AG04450 (cell line): ENCODE measurements around the gene SYT3. TPM values are rescaled to one million over a fixed set of nuclear protein-coding genes. Genes with fewer than 3 reads are reported as not detected.

ENCODE experiments used
- CTCF ChIA-PET: fragments of 300-600, 350-600 bp; formaldehyde crosslinking; extraction: SDS; loops from one replicate; lab custom pipeline; 2022; ENCODE audit warnings: antibody characterized with exemption, inconsistent platforms; lab: Charles Lee
- POLR2A ChIA-PET: fragments of 350-600 bp; formaldehyde crosslinking; extraction: SDS; loops from one replicate; lab custom pipeline; 2021; ENCODE audit warnings: antibody characterized with exemption, inconsistent platforms; lab: Yijun Ruan, JAX
- DNase-seq: peaks from one replicate; pipeline ENCODE4 v3.0.0-alpha.2; 2011; ENCODE audit warnings: low read depth, low spot score
- H3K27ac ChIP-seq: one replicate; pipeline ENCODE4 v1.5.1; 2012; ENCODE audit warnings: low read depth, low read length, control low read depth
- H3K27me3 ChIP-seq: one replicate; pipeline ENCODE4 v1.6.0; 2012; ENCODE audit warnings: low read length; ENCODE audit not compliant: control insufficient read depth, insufficient read depth
- H3K4me3 ChIP-seq: 2 replicates; pipeline ENCODE4 v1.5.1; 2011; ENCODE audit warnings: mild to moderate bottlenecking, low read depth, low read length, control low read depth
- H3K9me3 ChIP-seq: 2 replicates; pipeline ENCODE4 v1.5.1; 2012; ENCODE audit warnings: low read length; ENCODE audit not compliant: control insufficient read depth, insufficient read depth
- CTCF ChIP-seq: IDR thresholded peaks from 2 replicates; pipeline ENCODE4 v1.5.1; 2011; ENCODE audit warnings: low read depth, low read length, control low read depth, inconsistent platforms
- polyA plus RNA-seq: library from polyadenylated mRNA; depleted of rRNA; stranded (reverse); fragments of >200 nt; gene quantifications from 2 replicates; pipeline ENCODE4 v1.2.3, GENCODE V29; 2011

SYT3 gene
- polyA plus RNA-seq, 1 experiment = 0.05 TPM

DNA sequence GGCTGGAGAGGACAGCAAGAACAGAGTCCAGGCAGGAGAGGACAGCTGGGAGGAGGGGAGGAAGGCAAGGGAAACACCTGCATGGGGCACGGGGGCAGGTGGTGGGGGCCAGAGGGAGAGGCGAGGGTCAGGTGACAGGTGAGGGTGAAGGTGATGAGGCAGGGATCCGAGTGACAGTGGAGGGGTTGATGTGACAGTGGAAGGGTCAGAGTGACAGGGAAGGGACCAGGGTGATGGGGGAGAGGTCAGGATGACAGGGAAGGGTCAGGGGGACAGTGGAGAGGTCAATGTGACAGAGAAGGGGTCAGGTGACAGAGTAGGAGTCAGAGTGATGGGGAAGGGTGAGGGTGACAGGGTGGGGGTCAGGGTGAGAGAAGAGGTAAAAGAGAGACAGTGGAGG is 38.6 kb upstream of the SYT3 start:
- ChIA-PET POLR2A (no interaction called here), CTCF (interaction anchor here (0.6 kb wide), 1 partner anchor 149 kb away, joined by 3 read pairs; no protein-coding TSS in a partner anchor)
- DNase-seq = no peak
- Histone ChIP-seq H3K9me3 (no peaks in the 10 kb centered on the region), H3K27me3 (peaks cover under 1% of the 10 kb centered on the region), H3K4me3 (no peak overlapping the region), H3K27ac (no peak overlapping the region)
- TF ChIP-seq CTCF = no peak

GRCh38 chr19:50677636-50678035 is 38.0 kb upstream of the SYT3 start:
- no peaks in the 10 kb centered on the region for H3K9me3 ChIP-seq
- ChIA-PET CTCF (interaction anchor here (0.6 kb wide), 1 partner anchor 150 kb away, joined by 3 read pairs; no protein-coding TSS in a partner anchor), POLR2A (no interaction called here)
- H3K4me3 ChIP-seq = no peak overlapping the region
- H3K27ac ChIP-seq = no peak overlapping the region
- H3K27me3 ChIP-seq = peaks cover 7% of the 10 kb centered on the region
- TF ChIP-seq CTCF = no peak
- no peak for DNase-seq

DNA sequence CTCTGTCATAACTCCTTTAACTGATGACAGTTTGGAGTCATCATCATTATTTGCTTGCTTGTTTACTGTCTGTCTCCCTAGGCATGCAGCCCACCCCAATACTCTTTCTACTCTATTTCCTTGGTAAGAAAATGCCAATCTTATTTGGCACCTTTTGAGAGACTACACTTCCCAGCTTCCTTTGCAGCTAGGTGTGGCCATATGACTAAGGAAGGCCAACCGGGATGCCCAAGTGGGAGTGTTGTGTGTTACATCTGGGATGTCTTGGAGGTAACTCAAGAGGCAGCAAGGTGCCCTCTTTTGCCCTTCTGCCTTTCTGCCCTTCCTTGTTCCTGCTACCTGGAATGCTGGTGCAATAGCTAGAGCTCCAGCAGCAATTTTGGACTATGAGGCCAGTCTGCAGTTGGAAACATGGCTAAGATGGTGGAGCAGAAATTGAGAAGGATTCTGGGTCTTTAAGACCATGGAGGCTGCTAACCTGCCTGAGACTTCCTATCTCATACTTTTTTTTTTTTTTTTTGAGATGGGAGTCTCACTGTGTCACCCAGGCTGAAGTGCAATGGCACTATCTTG is 37.0 kb upstream of the SYT3 start:
- Histone ChIP-seq H3K4me3 (no peak overlapping the region), H3K9me3 (no peaks in the 10 kb centered on the region), H3K27ac (no peak overlapping the region), H3K27me3 (peaks cover 10% of the 10 kb centered on the region)
- no peak for DNase-seq
- ChIA-PET CTCF (no interaction called here), POLR2A (no interaction called here)
- no peak for TF ChIP-seq CTCF

GRCh38 chr19:50673118-50673517 is 33.4 kb upstream of the SYT3 start:
- Histone ChIP-seq H3K27ac (no peak overlapping the region), H3K4me3 (no peak overlapping the region), H3K9me3 (no peaks in the 10 kb centered on the region), H3K27me3 (peaks cover 19% of the 10 kb centered on the region)
- TF ChIP-seq CTCF = no peak
- CTCF ChIA-PET = interaction anchor here (1.3 kb wide), 1 partner anchor 52 kb away, joined by 3 read pairs; no protein-coding TSS in a partner anchor
- POLR2A ChIA-PET = interaction anchor here (0.6 kb wide), 1 partner anchor 104 kb away, joined by 3 read pairs; no protein-coding TSS in a partner anchor
- no peak for DNase-seq

DNA sequence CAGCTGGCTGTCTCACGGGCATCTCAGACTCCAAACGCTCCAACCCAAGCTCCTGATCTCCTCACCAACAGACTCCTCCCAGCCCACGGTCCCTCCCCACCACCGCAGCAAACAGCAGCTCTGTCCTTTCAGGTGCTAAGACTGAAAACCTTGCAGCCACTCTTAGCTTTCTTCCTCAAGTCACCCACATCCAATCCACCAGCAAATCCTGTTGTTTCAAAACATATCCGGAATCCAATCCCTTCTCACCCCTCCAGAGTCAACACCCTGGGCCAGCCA is 30.4 kb upstream of the SYT3 start:
- ChIA-PET POLR2A (no interaction called here), CTCF (interaction anchor here (0.6 to 2.7 kb wide), 23 partner anchors 10 to 740 kb away, joined by 3 to 40 read pairs (median 4); partner anchors contain the start of genes ACP4 and CLEC11A)
- H3K27me3 ChIP-seq = peaks cover 34% of the 10 kb centered on the region

More for the DNA sequence above, 30.4 kb upstream of the SYT3 start:
- H3K9me3 ChIP-seq = peaks cover 4% of the 10 kb centered on the region; the same call in 1 of the 2 replicates
- TF ChIP-seq CTCF = no peak
- H3K27ac ChIP-seq = no peak overlapping the region
- no peak overlapping the region for H3K4me3 ChIP-seq
- no peak for DNase-seq
